CD4-positive, alpha-beta T cell treated with Interleukin-2 at 100 ng/mL for 4 hours (primary cell): Measurements from ENCODE around the gene SLC22A6.
"Not testable (repeated sequence)": the region's sequence is repeated elsewhere in the genome, so short reads cannot be mapped to it uniquely, and the experiment has no call there.

ENCODE experiments used
- DNase-seq: peaks from one replicate; pipeline ENCODE4 v3.0.0-alpha.2; 2020; ENCODE audit warnings: low spot score

SLC22A6 gene

GRCh38 chr11:62985041-62985750 lies 429 bp upstream of the SLC22A6 start:
- no peak for DNase-seq

- DNase-seq = no peak
Measured at GRCh38 chr11:62983536-62984199, 1.1 kb downstream of the SLC22A6 start.

GRCh38 chr11:62981743-62982142 lies 3.0 kb downstream of the SLC22A6 start:
- no peak for DNase-seq

GRCh38 chr11:62980133-62980760 lies 4.5 kb downstream of the SLC22A6 start:
- no peak for DNase-seq

GRCh38 chr11:62976109-62976508 lies 8.7 kb downstream of the SLC22A6 start:
- no peak for DNase-seq

- no peak for DNase-seq
Measured at GRCh38 chr11:62974848-62975522, 9.8 kb downstream of the SLC22A6 start.

GRCh38 chr11:62965574-62965973 lies 19.2 kb downstream of the SLC22A6 start:
- DNase-seq = no peak

GRCh38 chr11:62962391-62962790 lies 22.4 kb downstream of the SLC22A6 start:
- DNase-seq = no peak

- no peak for DNase-seq
Measured at GRCh38 chr11:62961017-62961570, 23.7 kb downstream of the SLC22A6 start.

GRCh38 chr11:62959422-62959980 lies 25.3 kb downstream of the SLC22A6 start:
- no peak for DNase-seq

GRCh38 chr11:62958547-62959421 lies 26.0 kb downstream of the SLC22A6 start:
- DNase-seq = no peak

GRCh38 chr11:62957147-62957546 lies 27.6 kb downstream of the SLC22A6 start:
- no peak for DNase-seq

- no peak for DNase-seq
Measured at GRCh38 chr11:62954478-62954877, 30.3 kb downstream of the SLC22A6 start.

- no peak for DNase-seq
Measured at GRCh38 chr11:62953811-62954210, 31.0 kb downstream of the SLC22A6 start.

- no peak for DNase-seq
Measured at GRCh38 chr11:62948765-62949320, 35.9 kb downstream of the SLC22A6 start.

- not testable (repeated sequence) for DNase-seq
Measured at GRCh38 chr11:62945538-62945937, 39.2 kb downstream of the SLC22A6 start.

- not testable (repeated sequence) for DNase-seq
Measured at GRCh38 chr11:62937528-62937927, 47.2 kb downstream of the SLC22A6 start.

GRCh38 chr11:62934496-62934785 lies 50.3 kb downstream of the SLC22A6 start:
- no peak for DNase-seq

GRCh38 chr11:62933750-62934495 lies 50.8 kb downstream of the SLC22A6 start:
- no peak for DNase-seq

- no peak for DNase-seq
Measured at GRCh38 chr11:62933285-62933684, 51.5 kb downstream of the SLC22A6 start.
